K562 (cell line): ENCODE results near the gene HMGN2. TPM values are rescaled to one million over a fixed set of nuclear protein-coding genes. Genes with fewer than 3 reads are reported as not detected.

ENCODE experiments used
- CBFA2T2 ChIP-seq: fragments of 450-650 bp; conservative IDR thresholded peaks from 2 replicates; pipeline ENCODE4 v1.6.1; 2017; ENCODE audit warnings: mild to moderate bottlenecking
- E2F8 ChIP-seq: fragments of 450-650 bp; IDR thresholded peaks from 2 replicates; pipeline ENCODE4 v1.7.1; 2018; ENCODE audit warnings: mild to moderate bottlenecking, low read depth; ENCODE audit not compliant: partially characterized antibody
- ERF ChIP-seq: fragments of 450-650 bp; formaldehyde crosslinking; IDR thresholded peaks from 2 replicates; pipeline ENCODE4 v1.4.0; 2020; ENCODE audit warnings: mild to moderate bottlenecking, mixed read lengths
- ETV5 ChIP-seq: sonication (generic); formaldehyde crosslinking; IDR thresholded peaks from 2 replicates; pipeline ENCODE4 v1.4.0; 2020; ENCODE audit warnings: low read depth, mild to moderate bottlenecking, missing genetic modification reagents
- FIP1L1 ChIP-seq: fragments of 200-400 bp; formaldehyde crosslinking; IDR thresholded peaks from 2 replicates; pipeline ENCODE4 v1.6.1; 2018; ENCODE audit warnings: mild to moderate bottlenecking, low read depth, low read length; ENCODE audit not compliant: poor library complexity, severe bottlenecking
- FOXA3 ChIP-seq, 2 experiments: fragments of 450-650 bp in 1 of 2; sonication (generic) in 1 of 2; formaldehyde crosslinking; IDR thresholded peaks in 1 of 2; conservative IDR thresholded peaks in 1 of 2; 2 replicates each; pipeline versions ENCODE4 v1.4.0 to v1.8.0; 2020 to 2022; ENCODE audit warnings: mild to moderate bottlenecking in 2 of 2, missing genetic modification reagents in 1 of 2
- KDM5B ChIP-seq: fragments of 200-600 bp; sonication (generic); IDR thresholded peaks from 2 replicates; pipeline ENCODE4 v1.6.1; 2012; ENCODE audit warnings: low read depth, mild to moderate bottlenecking, moderate library complexity, low read length, control low read depth, inconsistent platforms; ENCODE audit not compliant: insufficient replicate concordance
- PHF8 ChIP-seq: fragments of 200-600 bp; sonication (generic); IDR thresholded peaks from 2 replicates; pipeline ENCODE4 v1.6.1; 2012; ENCODE audit warnings: mixed run types, mild to moderate bottlenecking, inconsistent platforms, low read length, moderate library complexity, borderline replicate concordance
- PRDM10 ChIP-seq: fragments of 450-650 bp; IDR thresholded peaks from 2 replicates; pipeline ENCODE4 v1.6.1; 2018; ENCODE audit not compliant: partially characterized antibody
- RBM17 ChIP-seq: fragments of 200-400 bp; formaldehyde crosslinking; IDR thresholded peaks from 2 replicates; pipeline ENCODE4 v1.6.1; 2017; ENCODE audit warnings: low read depth, mild to moderate bottlenecking, low read length, borderline replicate concordance
- TARDBP ChIP-seq: fragments of 450-650 bp; IDR thresholded peaks from 2 replicates; pipeline ENCODE4 v1.6.1; 2016
- ZKSCAN1 ChIP-seq: fragments of 150-350 bp; IDR thresholded peaks from 2 replicates; pipeline ENCODE4 v1.6.1; 2016; ENCODE audit warnings: low read depth, low read length
- ZNF174 ChIP-seq: fragments of 250-450 bp; sonication (Bioruptor Pico); IDR thresholded peaks from 2 replicates; pipeline ENCODE4 v1.4.0; 2020; ENCODE audit warnings: mild to moderate bottlenecking
- ZNF384 ChIP-seq: IDR thresholded peaks from 2 replicates; pipeline ENCODE4 v1.6.1; 2012; ENCODE audit warnings: low read depth, low read length, improper control_type of control experiment
- polyA plus RNA-seq, 8 experiments: library from polyadenylated mRNA; depleted of rRNA in 4 of 8; stranded (reverse) in 5 of 8; unstranded in 3 of 8; fragments of >200 nt; fragmentation: Nextera tagmentation in 2 of 8; fragmentation: Illumina TruSeq in 1 of 8; extraction: Ambion mirVana in 2 of 8; extraction: Trizol in 1 of 8; gene quantifications; 2 replicates each; pipeline versions ENCODE4 v1.2.1 to v1.2.3, GENCODE V29; 2011 to 2014; ENCODE audit warnings: inconsistent platforms in 1 of 8, missing spikeins in 1 of 8
- total RNA-seq, 7 experiments: library from RNA; depleted of rRNA in 6 of 7; stranded (reverse); fragments of >200 nt in 6 of 7; fragmentation: Illumina TruSeq in 2 of 7; extraction: Trizol in 2 of 7; gene quantifications; 2 replicates each; pipeline versions ENCODE4 v1.2.1 to v1.2.3, GENCODE V29; 2011 to 2021; ENCODE audit warnings: low replicate concordance in 1 of 7
- TF ChIP-seq, protein P1 (sequence below): sonication (generic); formaldehyde crosslinking; IDR thresholded peaks from 2 replicates; pipeline ENCODE4 v1.8.1; 2022; ENCODE audit warnings: missing genetic modification reagents

Gene HMGN2
- total and polyA plus RNA-seq, 9 of the 15 experiments (the other 6 are each of a cell fraction or from before 2014, with no cell fraction given) = 370 to 1,354 (median 965) TPM

DNA sequence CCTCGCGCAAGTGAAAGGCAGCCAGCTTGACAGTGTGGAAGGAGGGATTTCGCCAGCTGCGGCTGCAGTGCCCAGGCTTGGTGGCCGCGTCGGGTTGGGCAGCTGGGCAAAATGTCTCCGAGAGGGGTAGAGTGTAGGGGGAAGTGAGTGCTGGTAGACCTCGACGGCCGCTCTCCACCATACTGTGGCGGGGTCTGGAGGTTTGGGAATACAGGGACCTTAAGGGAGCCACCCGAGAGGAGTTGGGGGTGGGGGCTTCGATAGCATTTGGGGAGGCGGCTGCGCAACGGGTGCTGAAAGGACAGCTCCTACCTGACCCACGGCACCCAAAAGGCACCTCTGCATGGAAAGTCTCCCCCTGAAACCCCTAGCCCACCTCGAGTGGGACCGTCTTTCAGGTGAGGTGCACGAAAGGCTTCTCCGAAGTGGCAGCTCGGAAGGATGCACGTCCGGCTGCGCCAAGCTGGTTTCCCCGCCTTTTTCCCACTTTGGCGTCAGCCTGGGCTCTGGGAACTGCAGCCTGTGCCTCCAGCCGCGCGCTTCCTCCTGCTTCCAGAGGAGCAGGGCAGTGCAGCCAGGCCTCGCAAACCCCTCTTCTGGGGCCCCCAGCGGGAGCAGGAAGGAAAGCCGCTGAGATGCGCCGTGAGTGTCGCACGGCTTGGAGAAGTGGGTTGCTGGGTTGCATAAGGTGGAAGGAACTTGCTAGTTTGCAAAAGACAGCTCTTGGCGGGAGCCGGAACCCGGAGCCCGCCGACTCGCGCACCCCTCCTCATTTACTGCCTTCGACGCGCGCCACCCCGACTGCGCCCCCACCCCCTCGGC is 531 bp upstream of the HMGN2 start (continued):
- TF ChIP-seq CBFA2T2 (no peak), RBM17 (no peak), KDM5B (peak; percentile 46), ZNF384 (no peak), PRDM10 (no peak), FIP1L1 (peak; percentile 65), ZKSCAN1 (peak; percentile 11), ERF (CRISPR knock-in tag) (peak; percentile 90), PHF8 (peak; percentile 23; the same call in 1 of the 2 replicates), ZNF174 (CRISPR knock-in tag) (no peak), ETV5 (CRISPR knock-in tag) (peak; percentile 69), TARDBP (no peak), FOXA3 (CRISPR knock-in tag; conservative IDR thresholded peaks at IDR 0.05 in 1 of 2, IDR thresholded peaks at IDR 0.05 in 1 of 2) (no peak; a peak in 1 of 4 replicates), E2F8 (no peak)
- TF ChIP-seq, protein P1, sequence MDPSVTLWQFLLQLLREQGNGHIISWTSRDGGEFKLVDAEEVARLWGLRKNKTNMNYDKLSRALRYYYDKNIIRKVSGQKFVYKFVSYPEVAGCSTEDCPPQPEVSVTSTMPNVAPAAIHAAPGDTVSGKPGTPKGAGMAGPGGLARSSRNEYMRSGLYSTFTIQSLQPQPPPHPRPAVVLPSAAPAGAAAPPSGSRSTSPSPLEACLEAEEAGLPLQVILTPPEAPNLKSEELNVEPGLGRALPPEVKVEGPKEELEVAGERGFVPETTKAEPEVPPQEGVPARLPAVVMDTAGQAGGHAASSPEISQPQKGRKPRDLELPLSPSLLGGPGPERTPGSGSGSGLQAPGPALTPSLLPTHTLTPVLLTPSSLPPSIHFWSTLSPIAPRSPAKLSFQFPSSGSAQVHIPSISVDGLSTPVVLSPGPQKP = no peak
